HCT116 (cell line): Measurements from ENCODE around the gene PGBD5. TPM values are rescaled to one million over a fixed set of nuclear protein-coding genes. Genes with fewer than 3 reads are reported as not detected.

ENCODE experiments used
- ATAC-seq: fragments of 200-7000 bp; cut with Tn5 transposase; 2 replicates; pipeline ENCODE4 v1.9.1; 2020; ENCODE audit warnings: mild to moderate bottlenecking, moderate library complexity
- BruUV-seq: library from RNA; stranded (reverse); fragments of 400-500 nt; replicated peaks from 2 replicates; lab custom pipeline; 2021; lab: Mats Ljungman, UMichigan
- CTCF ChIA-PET: fragments of 300-600 bp; sonication (Branson Sonifier 250); formaldehyde crosslinking; loops from one replicate; lab custom pipeline; 2021; ENCODE audit warnings: antibody characterized with exemption; lab: Charles Lee
- POLR2A ChIA-PET: fragments of 300-600, 350-600 bp; sonication (Branson Sonifier 250); formaldehyde crosslinking; loops from one replicate; lab custom pipeline; 2021; ENCODE audit warnings: antibody characterized with exemption; lab: Charles Lee
- RAD21 ChIA-PET, 2 experiments: fragments of 300-600 bp; sonication (Branson Sonifier 250); formaldehyde crosslinking; loops; one replicate each; lab custom pipeline; 2023; ENCODE audit warnings: low total read pairs in 2 of 2; ENCODE audit not compliant: uncharacterized antibody in 2 of 2, unreplicated experiment in 2 of 2, low non-redundant PET in 1 of 2; lab: Charles Lee
- DNase-seq: peaks from one replicate; pipeline ENCODE4 v3.0.0-alpha.2; 2010; ENCODE audit warnings: low read depth, low spot score
- H2AFZ ChIP-seq: fragments of 200-600 bp; shearing (Covaris generic), sonication (generic); 2 replicates; pipeline ENCODE4 v1.6.1; 2017; ENCODE audit warnings: low read depth, mixed run types, mixed read lengths, antibody characterized with exemption, low read length; ENCODE audit not compliant: poor library complexity, severe bottlenecking
- H3K27ac ChIP-seq: 2 replicates; pipeline ENCODE4 v1.5.1; 2012; ENCODE audit warnings: low read depth, low read length
- H3K27me3 ChIP-seq: fragments of 200-600 bp; sonication (generic); 2 replicates; pipeline ENCODE4 v1.6.1; 2016; ENCODE audit warnings: mixed run types, low read length, mixed read lengths; ENCODE audit not compliant: insufficient read depth
- H3K36me3 ChIP-seq, 2 experiments: fragments of 200-500 bp in 1 of 2; fragments of 200-600 bp in 1 of 2; sonication (Bioruptor generic) in 1 of 2; sonication (generic) in 1 of 2; 2 replicates each; pipeline versions ENCODE4 v1.5.1 to v1.6.1; 2014 to 2016; ENCODE audit warnings: low read length in 2 of 2, inconsistent platforms in 1 of 2, mixed read lengths in 1 of 2, mixed run types in 1 of 2; ENCODE audit not compliant: insufficient read depth in 2 of 2, control insufficient read depth in 1 of 2
- H3K4me1 ChIP-seq, 2 experiments: fragments of 200-600 bp in 1 of 2; sonication (generic) in 1 of 2; 2 replicates each; pipeline versions ENCODE4 v1.5.1 to v1.6.1; 2012 to 2017; ENCODE audit warnings: low read length in 2 of 2, inconsistent platforms in 1 of 2, mild to moderate bottlenecking in 1 of 2, mixed read lengths in 1 of 2, mixed run types in 1 of 2, moderate library complexity in 1 of 2; ENCODE audit not compliant: insufficient read depth in 2 of 2, control insufficient read depth in 1 of 2
- H3K4me2 ChIP-seq: fragments of 200-600 bp; sonication (generic); 2 replicates; pipeline ENCODE4 v1.6.1; 2017; ENCODE audit warnings: mixed run types, low read length, mixed read lengths
- H3K4me3 ChIP-seq, 2 experiments: fragments of 200-600 bp in 1 of 2; sonication (generic) in 1 of 2; replicated peaks in 1 of 2; 2 replicates each; pipeline ENCODE4 v1.5.1; 2011 to 2016; ENCODE audit warnings: low read length in 2 of 2, control low read depth in 1 of 2, low read depth in 1 of 2, mild to moderate bottlenecking in 1 of 2, mixed read lengths in 1 of 2, mixed run types in 1 of 2
- H3K79me2 ChIP-seq: fragments of 200-600 bp; sonication (generic); 2 replicates; pipeline ENCODE4 v1.6.1; 2017; ENCODE audit warnings: mild to moderate bottlenecking, mixed run types, low read length, moderate library complexity, mixed read lengths; ENCODE audit not compliant: insufficient read depth
- H3K9ac ChIP-seq: fragments of 200-600 bp; sonication (generic); 2 replicates; pipeline ENCODE4 v1.6.1; 2016; ENCODE audit warnings: low read length, mixed read lengths
- H3K9me2 ChIP-seq: fragments of 200-600 bp; sonication (generic), shearing (Covaris generic); 2 replicates; pipeline ENCODE4 v1.6.1; 2017; ENCODE audit warnings: mixed run types, mild to moderate bottlenecking, moderate library complexity; ENCODE audit not compliant: insufficient read depth
- H3K9me3 ChIP-seq, 2 experiments: fragments of 200-500 bp in 1 of 2; fragments of 200-600 bp in 1 of 2; sonication (Bioruptor generic) in 1 of 2; sonication (generic) in 1 of 2; 2 replicates each; pipeline ENCODE4 v1.6.1; 2014 to 2017; ENCODE audit warnings: low read length in 2 of 2, mixed read lengths in 2 of 2, inconsistent platforms in 1 of 2, low read depth in 1 of 2, mild to moderate bottlenecking in 1 of 2, mixed run types in 1 of 2, moderate library complexity in 1 of 2; ENCODE audit not compliant: control insufficient read depth in 1 of 2, insufficient read depth in 1 of 2
- H4K20me1 ChIP-seq: fragments of 200-600 bp; sonication (generic), shearing (Covaris generic); 2 replicates; pipeline ENCODE4 v1.6.1; 2017; ENCODE audit warnings: mixed run types, mild to moderate bottlenecking, moderate library complexity; ENCODE audit not compliant: insufficient read depth
- CEBPB ChIP-seq: IDR thresholded peaks from 2 replicates; pipeline ENCODE4 v1.6.1; 2012; ENCODE audit warnings: low read depth
- ELF1 ChIP-seq: IDR thresholded peaks from 2 replicates; pipeline ENCODE4 v1.6.1; 2012; ENCODE audit warnings: low read depth, borderline replicate concordance
- EZH2 ChIP-seq: fragments of 200-600 bp; sonication (generic); IDR thresholded peaks from 2 replicates; pipeline ENCODE4 v1.6.1; 2017; ENCODE audit warnings: antibody characterized with exemption, mixed run types
- EZH2phosphoT487 ChIP-seq: fragments of 200-600 bp; IDR thresholded peaks from 2 replicates; pipeline ENCODE4 v1.6.1; 2018; ENCODE audit warnings: antibody characterized with exemption, borderline replicate concordance
- FOSL1 ChIP-seq: IDR thresholded peaks from 2 replicates; pipeline ENCODE4 v1.6.1; 2012; ENCODE audit warnings: low read depth
- JUND ChIP-seq: IDR thresholded peaks from 2 replicates; pipeline ENCODE4 v1.6.1; 2012
- POLR2AphosphoS5 ChIP-seq: IDR thresholded peaks from 2 replicates; pipeline ENCODE4 v1.6.1; 2011; ENCODE audit warnings: mild to moderate bottlenecking, low read depth, low read length, moderate library complexity
- REST ChIP-seq: IDR thresholded peaks from 2 replicates; pipeline ENCODE4 v1.6.1; 2012; ENCODE audit warnings: low read depth
- SP1 ChIP-seq: IDR thresholded peaks from 2 replicates; pipeline ENCODE4 v1.6.1; 2012; ENCODE audit warnings: low read depth
- TCF7L2 ChIP-seq: IDR thresholded peaks from 2 replicates; pipeline ENCODE4 v1.7.0; 2011; ENCODE audit warnings: borderline replicate concordance, inconsistent platforms; ENCODE audit not compliant: insufficient read depth, insufficient read length; ENCODE audit errors: extremely low read depth
- YY1 ChIP-seq: IDR thresholded peaks from 2 replicates; pipeline ENCODE4 v1.6.1; 2011; ENCODE audit warnings: low read length, low read depth, moderate library complexity, mild to moderate bottlenecking; ENCODE audit not compliant: insufficient replicate concordance; ENCODE audit errors: extremely low read depth
- ZBTB33 ChIP-seq: IDR thresholded peaks from 2 replicates; pipeline ENCODE4 v1.6.1; 2011; ENCODE audit warnings: mild to moderate bottlenecking, low read length, moderate library complexity; ENCODE audit not compliant: insufficient replicate concordance; ENCODE audit errors: extremely low read depth
- ZFX ChIP-seq: fragments of 450-650 bp; IDR thresholded peaks from 2 replicates; pipeline ENCODE4 v1.6.1; 2017
- intact Hi-C: fragments of 100-400 bp; cut with micrococcal nuclease; formaldehyde crosslinking; loops from 2 replicates; pipeline ENCODE4 v1.10.0; 2022
- total RNA-seq: library from RNA; stranded (reverse); gene quantifications from one replicate; pipeline ENCODE4 v1.2.1, GENCODE V29; 2021; ENCODE audit not compliant: unreplicated experiment

Gene PGBD5
- total RNA-seq, 1 experiment from 2014 or later = 0.27 TPM

- POLR2A ChIA-PET = no interaction called here
- 0 out of 2 replicates have a peak, but pooled peaks cover 7% of the 10 kb centered on the region for H3K27me3 ChIP-seq
- RAD21 ChIA-PET = no interaction called here
Measured at GRCh38 chr1:230312676-230313075, 113.5 kb downstream of the PGBD5 start.

More at GRCh38 chr1:230312676-230313075, 113.5 kb downstream of the PGBD5 start:
- Histone ChIP-seq H3K27ac (no peak overlapping the region), H3K79me2 (no peaks in the 10 kb centered on the region), H3K9me2 (no peaks in the 10 kb centered on the region), H3K9me3 (no peaks in the 10 kb centered on the region), H2AFZ (no peak overlapping the region), H3K9ac (no peak overlapping the region), H4K20me1 (no peaks in the 10 kb centered on the region), H3K4me1 (peaks cover 3 to 9% of the 10 kb centered on the region in 2 experiments; a peak in 3 of 4 replicates), H3K36me3 (no peaks in the 10 kb centered on the region), H3K4me3 (no peak overlapping the region), H3K4me2 (no peak overlapping the region)
- TF ChIP-seq EZH2phosphoT487 = no peak
- TF ChIP-seq FOSL1 = no peak
- TF ChIP-seq ZFX = no peak
- TF ChIP-seq JUND = no peak
- TF ChIP-seq SP1 = no peak
- no peak for TF ChIP-seq POLR2AphosphoS5
- TF ChIP-seq REST = no peak
- no peak for TF ChIP-seq YY1
- TF ChIP-seq EZH2 = no peak
- no peak for TF ChIP-seq CEBPB
- no peak for TF ChIP-seq TCF7L2
- no peak for TF ChIP-seq ZBTB33
- no peak for TF ChIP-seq ELF1
- DNase-seq (no peak), ATAC-seq (no peak)
- no TSS peak for BruUV-seq
- intact Hi-C loops = loop anchor here (5.0 kb wide), 2 partner anchors 465 to 755 kb away; partner anchors contain the start of gene ABCB10
- CTCF ChIA-PET = no interaction called here
